Neural cell (in vitro differentiated cells): Measurements from ENCODE around the gene GOLT1B. TPM values are rescaled to one million over a fixed set of nuclear protein-coding genes. Genes with fewer than 3 reads are reported as not detected.

Source experiments
- H2AFZ ChIP-seq: fragments of 200-600, 300-800 bp; sonication (generic), shearing (Covaris generic); 2 replicates; pipeline ENCODE4 v1.6.0; 2014; ENCODE audit warnings: low read depth, mild to moderate bottlenecking, antibody characterized with exemption, low read length, moderate library complexity
- H3F3A ChIP-seq: fragments of 200-600 bp; shearing (Covaris generic); 2 replicates; pipeline ENCODE4 v1.6.1; 2016; ENCODE audit warnings: mild to moderate bottlenecking, moderate library complexity, mixed read lengths, antibody characterized with exemption, low read length; ENCODE audit not compliant: insufficient read depth, poor library complexity, severe bottlenecking
- H3K27ac ChIP-seq: fragments of 200-600, 300-800 bp; sonication (generic), shearing (Covaris generic); 2 replicates; pipeline ENCODE4 v1.5.1; 2014; ENCODE audit warnings: mild to moderate bottlenecking, low read length, moderate library complexity
- H3K27me3 ChIP-seq: fragments of 300-800, 200-600 bp; sonication (generic), shearing (Covaris generic); 2 replicates; pipeline ENCODE4 v1.6.0; 2014; ENCODE audit warnings: mild to moderate bottlenecking, low read depth, low read length, moderate library complexity; ENCODE audit not compliant: insufficient read depth
- H3K36me3 ChIP-seq: fragments of 300-800, 200-600 bp; sonication (generic), shearing (Covaris generic); 2 replicates; pipeline ENCODE4 v1.5.1; 2014; ENCODE audit warnings: mild to moderate bottlenecking, antibody characterized with exemption, low read length, moderate library complexity; ENCODE audit not compliant: insufficient read depth
- H3K4me2 ChIP-seq: fragments of 300-800, 200-600 bp; sonication (generic), shearing (Covaris generic); 2 replicates; pipeline ENCODE4 v1.6.0; 2014; ENCODE audit warnings: mild to moderate bottlenecking, low read length
- H3K4me3 ChIP-seq: fragments of 300-800, 200-600 bp; sonication (generic), shearing (Covaris generic); 2 replicates; pipeline ENCODE4 v1.5.1; 2014; ENCODE audit warnings: mild to moderate bottlenecking, low read length, moderate library complexity
- H3K79me2 ChIP-seq: fragments of 200-600 bp; shearing (Covaris generic); replicated peaks from 2 replicates; pipeline ENCODE4 v1.6.0; 2014; ENCODE audit warnings: mild to moderate bottlenecking, low read length, moderate library complexity; ENCODE audit not compliant: insufficient read depth
- H3K9ac ChIP-seq: fragments of 300-800, 200-600 bp; sonication (generic), shearing (Covaris generic); 2 replicates; pipeline ENCODE4 v1.6.1; 2016; ENCODE audit warnings: mild to moderate bottlenecking, low read length, mixed read lengths
- H3K9me2 ChIP-seq: fragments of 200-600 bp; shearing (Covaris generic); 2 replicates; pipeline ENCODE4 v1.6.1; 2016; ENCODE audit warnings: mild to moderate bottlenecking, low read length, mixed read lengths; ENCODE audit not compliant: insufficient read depth
- H3K9me3 ChIP-seq: fragments of 200-600, 300-800 bp; sonication (generic), shearing (Covaris generic); 2 replicates; pipeline ENCODE4 v1.6.1; 2016; ENCODE audit warnings: mild to moderate bottlenecking, mixed run types, low read length, moderate library complexity, mixed read lengths
- H4K20me1 ChIP-seq: fragments of 200-600 bp; shearing (Covaris generic); 2 replicates; pipeline ENCODE4 v1.6.1; 2016; ENCODE audit warnings: mild to moderate bottlenecking, mixed run types; ENCODE audit not compliant: insufficient read depth
- EP300 ChIP-seq: fragments of 450-650 bp; conservative IDR thresholded peaks from 2 replicates; pipeline ENCODE4 v1.6.1; 2014; ENCODE audit warnings: antibody characterized with exemption, mild to moderate bottlenecking, moderate library complexity; ENCODE audit not compliant: poor library complexity, severe bottlenecking
- EZH2 ChIP-seq: fragments of 200-600, 300-800 bp; shearing (Covaris generic), sonication (generic); IDR thresholded peaks from 2 replicates; pipeline ENCODE4 v1.6.1; 2014; ENCODE audit warnings: antibody characterized with exemption, low read length, borderline replicate concordance, mild to moderate bottlenecking; ENCODE audit not compliant: insufficient read depth, poor library complexity, severe bottlenecking
- MXI1 ChIP-seq: fragments of 450-650 bp; conservative IDR thresholded peaks from 2 replicates; pipeline ENCODE4 v1.6.1; 2014; ENCODE audit warnings: antibody characterized with exemption, mild to moderate bottlenecking; ENCODE audit not compliant: poor library complexity, severe bottlenecking
- POLR2AphosphoS5 ChIP-seq: IDR thresholded peaks from 2 replicates; pipeline ENCODE4 v1.6.1; 2012
- RAD21 ChIP-seq: fragments of 450-650 bp; conservative IDR thresholded peaks from 2 replicates; pipeline ENCODE4 v1.6.1; 2014; ENCODE audit warnings: antibody characterized with exemption, mild to moderate bottlenecking, moderate library complexity
- SMC3 ChIP-seq: fragments of 450-650 bp; conservative IDR thresholded peaks from 2 replicates; pipeline ENCODE4 v1.6.1; 2014; ENCODE audit warnings: antibody characterized with exemption, mild to moderate bottlenecking, moderate library complexity; ENCODE audit not compliant: poor library complexity
- TAF1 ChIP-seq: IDR thresholded peaks from 2 replicates; pipeline ENCODE4 v1.6.1; 2012; ENCODE audit warnings: low read depth
- polyA plus RNA-seq: library from polyadenylated mRNA; depleted of rRNA; stranded (reverse); fragments of >200 nt; gene quantifications from 2 replicates; pipeline ENCODE4 v1.2.3, GENCODE V29; 2014
- TF ChIP-seq, protein P1 (sequence below): IDR thresholded peaks from 2 replicates; pipeline ENCODE4 v1.6.1; 2012; ENCODE audit warnings: borderline replicate concordance
- TF ChIP-seq, protein P2 (sequence below): fragments of 450-650 bp; IDR thresholded peaks from 2 replicates; pipeline ENCODE4 v1.5.1; 2014; ENCODE audit warnings: antibody characterized with exemption, mild to moderate bottlenecking, moderate library complexity; ENCODE audit not compliant: poor library complexity, severe bottlenecking

Gene GOLT1B
- polyA plus RNA-seq, 1 donor from 2014 or later: 203 TPM

DNA sequence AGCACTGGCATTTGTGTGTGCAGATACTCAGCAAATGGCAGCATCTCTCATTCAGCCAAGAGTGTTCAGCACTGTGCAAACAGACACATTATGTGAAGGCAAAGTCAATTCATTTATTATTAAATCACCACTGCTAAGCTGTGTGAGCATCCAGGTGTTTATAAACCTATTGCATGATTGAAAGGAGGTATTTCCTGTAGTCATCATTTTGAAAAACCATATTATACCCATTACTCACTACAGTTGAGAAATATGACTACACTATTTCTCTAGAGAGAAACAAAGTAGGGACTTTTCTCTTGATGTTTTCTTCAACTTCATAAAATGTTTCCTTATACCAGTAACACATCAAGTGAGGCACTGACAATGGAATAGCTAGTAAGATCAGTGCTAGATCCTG, 38.2 kb downstream of the GOLT1B start:
- H3K9me2 ChIP-seq: no peaks in the 10 kb centered on the region
- H3K9ac ChIP-seq: no peak overlapping the region
- no peaks in the 10 kb centered on the region for H4K20me1 ChIP-seq
- H3K79me2 ChIP-seq: no peaks in the 10 kb centered on the region
- H3K36me3 ChIP-seq: no peaks in the 10 kb centered on the region
- no peaks in the 10 kb centered on the region for H3K9me3 ChIP-seq
- no peak overlapping the region for H3K4me3 ChIP-seq
- no peaks in the 10 kb centered on the region for H3K27me3 ChIP-seq
- H3F3A ChIP-seq: no peaks in the 10 kb centered on the region
- no peak overlapping the region for H3K4me2 ChIP-seq
- no peak overlapping the region for H3K27ac ChIP-seq
- no peak overlapping the region for H2AFZ ChIP-seq
- TF ChIP-seq SMC3 (no peak), EZH2 (no peak), RAD21 (no peak), MXI1 (no peak)

DNA sequence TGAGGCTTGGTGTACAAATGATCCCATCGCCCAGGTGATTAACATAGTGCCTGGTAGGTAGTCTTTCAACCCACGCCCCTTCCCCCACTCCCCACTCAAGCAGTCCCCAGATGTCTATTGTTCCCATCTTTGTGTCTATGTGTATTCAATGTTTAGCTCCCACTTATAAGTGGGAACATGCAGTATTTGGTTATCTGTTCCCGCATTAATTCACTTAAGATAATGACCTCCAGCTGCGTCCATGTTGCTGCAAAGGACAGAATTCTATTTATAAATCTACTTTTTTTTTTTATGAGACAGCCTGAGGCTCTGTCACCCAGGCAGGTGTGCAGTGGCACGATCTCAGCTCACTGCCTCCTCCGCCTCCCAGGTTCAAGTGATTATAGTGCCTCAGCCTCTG, 40.2 kb downstream of the GOLT1B start:
- H3K27ac ChIP-seq: no peak overlapping the region
- H2AFZ ChIP-seq: no peak overlapping the region
- no peaks in the 10 kb centered on the region for H3K9me3 ChIP-seq
- TF ChIP-seq EZH2: no peak
- TF ChIP-seq MXI1: no peak
- no peak for TF ChIP-seq EP300
- TF ChIP-seq RAD21: no peak
- no peak for TF ChIP-seq POLR2AphosphoS5
- TF ChIP-seq, protein P1, sequence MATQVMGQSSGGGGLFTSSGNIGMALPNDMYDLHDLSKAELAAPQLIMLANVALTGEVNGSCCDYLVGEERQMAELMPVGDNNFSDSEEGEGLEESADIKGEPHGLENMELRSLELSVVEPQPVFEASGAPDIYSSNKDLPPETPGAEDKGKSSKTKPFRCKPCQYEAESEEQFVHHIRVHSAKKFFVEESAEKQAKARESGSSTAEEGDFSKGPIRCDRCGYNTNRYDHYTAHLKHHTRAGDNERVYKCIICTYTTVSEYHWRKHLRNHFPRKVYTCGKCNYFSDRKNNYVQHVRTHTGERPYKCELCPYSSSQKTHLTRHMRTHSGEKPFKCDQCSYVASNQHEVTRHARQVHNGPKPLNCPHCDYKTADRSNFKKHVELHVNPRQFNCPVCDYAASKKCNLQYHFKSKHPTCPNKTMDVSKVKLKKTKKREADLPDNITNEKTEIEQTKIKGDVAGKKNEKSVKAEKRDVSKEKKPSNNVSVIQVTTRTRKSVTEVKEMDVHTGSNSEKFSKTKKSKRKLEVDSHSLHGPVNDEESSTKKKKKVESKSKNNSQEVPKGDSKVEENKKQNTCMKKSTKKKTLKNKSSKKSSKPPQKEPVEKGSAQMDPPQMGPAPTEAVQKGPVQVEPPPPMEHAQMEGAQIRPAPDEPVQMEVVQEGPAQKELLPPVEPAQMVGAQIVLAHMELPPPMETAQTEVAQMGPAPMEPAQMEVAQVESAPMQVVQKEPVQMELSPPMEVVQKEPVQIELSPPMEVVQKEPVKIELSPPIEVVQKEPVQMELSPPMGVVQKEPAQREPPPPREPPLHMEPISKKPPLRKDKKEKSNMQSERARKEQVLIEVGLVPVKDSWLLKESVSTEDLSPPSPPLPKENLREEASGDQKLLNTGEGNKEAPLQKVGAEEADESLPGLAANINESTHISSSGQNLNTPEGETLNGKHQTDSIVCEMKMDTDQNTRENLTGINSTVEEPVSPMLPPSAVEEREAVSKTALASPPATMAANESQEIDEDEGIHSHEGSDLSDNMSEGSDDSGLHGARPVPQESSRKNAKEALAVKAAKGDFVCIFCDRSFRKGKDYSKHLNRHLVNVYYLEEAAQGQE: no peak
- TF ChIP-seq, protein P2, sequence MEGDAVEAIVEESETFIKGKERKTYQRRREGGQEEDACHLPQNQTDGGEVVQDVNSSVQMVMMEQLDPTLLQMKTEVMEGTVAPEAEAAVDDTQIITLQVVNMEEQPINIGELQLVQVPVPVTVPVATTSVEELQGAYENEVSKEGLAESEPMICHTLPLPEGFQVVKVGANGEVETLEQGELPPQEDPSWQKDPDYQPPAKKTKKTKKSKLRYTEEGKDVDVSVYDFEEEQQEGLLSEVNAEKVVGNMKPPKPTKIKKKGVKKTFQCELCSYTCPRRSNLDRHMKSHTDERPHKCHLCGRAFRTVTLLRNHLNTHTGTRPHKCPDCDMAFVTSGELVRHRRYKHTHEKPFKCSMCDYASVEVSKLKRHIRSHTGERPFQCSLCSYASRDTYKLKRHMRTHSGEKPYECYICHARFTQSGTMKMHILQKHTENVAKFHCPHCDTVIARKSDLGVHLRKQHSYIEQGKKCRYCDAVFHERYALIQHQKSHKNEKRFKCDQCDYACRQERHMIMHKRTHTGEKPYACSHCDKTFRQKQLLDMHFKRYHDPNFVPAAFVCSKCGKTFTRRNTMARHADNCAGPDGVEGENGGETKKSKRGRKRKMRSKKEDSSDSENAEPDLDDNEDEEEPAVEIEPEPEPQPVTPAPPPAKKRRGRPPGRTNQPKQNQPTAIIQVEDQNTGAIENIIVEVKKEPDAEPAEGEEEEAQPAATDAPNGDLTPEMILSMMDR: no peak
- no peak for TF ChIP-seq SMC3
- TF ChIP-seq TAF1: no peak
- no peak overlapping the region for H3K4me3 ChIP-seq
- H3K36me3 ChIP-seq: no peaks in the 10 kb centered on the region
- no peaks in the 10 kb centered on the region for H4K20me1 ChIP-seq
- H3K9ac ChIP-seq: no peak overlapping the region
- H3F3A ChIP-seq: no peaks in the 10 kb centered on the region
- H3K27me3 ChIP-seq: no peaks in the 10 kb centered on the region
- no peaks in the 10 kb centered on the region for H3K9me2 ChIP-seq
- no peak overlapping the region for H3K4me2 ChIP-seq
- no peaks in the 10 kb centered on the region for H3K79me2 ChIP-seq

DNA sequence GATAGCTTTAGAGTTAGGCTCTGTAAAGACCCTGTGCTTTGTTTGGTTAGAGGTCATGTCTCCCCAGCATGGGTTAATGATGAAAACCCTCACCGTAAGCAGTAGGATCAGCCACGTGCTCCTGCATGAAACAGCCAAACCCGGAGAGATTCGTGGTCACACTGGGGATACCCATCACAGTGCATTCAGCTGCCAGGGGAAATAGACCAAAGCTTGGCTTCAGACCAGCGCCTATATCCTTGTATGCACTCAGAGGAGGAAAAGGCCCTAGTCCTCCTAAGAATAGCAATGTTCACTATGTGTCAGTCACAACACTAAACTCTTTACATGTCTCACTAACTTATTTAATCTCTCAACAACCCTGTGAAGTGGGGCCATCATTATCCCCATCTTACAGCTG, 40.8 kb downstream of the GOLT1B start:
- no peak overlapping the region for H2AFZ ChIP-seq
- TF ChIP-seq MXI1 (no peak), SMC3 (no peak), TAF1 (no peak), POLR2AphosphoS5 (no peak), EZH2 (no peak), RAD21 (no peak), EP300 (no peak)
- TF ChIP-seq, protein P1: no peak
- TF ChIP-seq, protein P2: no peak

More for the DNA sequence above, 40.8 kb downstream of the GOLT1B start:
- Histone ChIP-seq H3K4me3 (no peak overlapping the region), H3K4me2 (no peak overlapping the region), H3F3A (no peaks in the 10 kb centered on the region), H4K20me1 (no peaks in the 10 kb centered on the region), H3K9ac (no peak overlapping the region), H3K36me3 (no peaks in the 10 kb centered on the region), H3K9me2 (no peaks in the 10 kb centered on the region), H3K9me3 (no peaks in the 10 kb centered on the region), H3K27me3 (no peaks in the 10 kb centered on the region), H3K79me2 (no peaks in the 10 kb centered on the region), H3K27ac (no peak overlapping the region)
